Measurements from ENCODE around the gene NEDD4L. TPM values are rescaled to one million over a fixed set of nuclear protein-coding genes. Genes with fewer than 3 reads are reported as not detected.

The NEDD4L gene
- total RNA-seq, 1 donor from 2014 or later: 41.4 TPM

GRCh38 chr18:58061349-58061748 is 17.3 kb downstream of the NEDD4L start:
- H3K27ac Mint-ChIP-seq (ENCODE audit: unreplicated experiment): no peak overlapping the region
- DNase-seq (ENCODE audit: low read depth, low spot score): no peak
- peaks cover 7% of the 10 kb centered on the region for H3K36me3 Mint-ChIP-seq (ENCODE audit: low read depth)
- TF ChIP-seq CTCF (conservative IDR thresholded peaks at IDR 0.05): no peak
- H3K4me3 Mint-ChIP-seq: no peak overlapping the region
- peaks cover 4% of the 10 kb centered on the region for H3K9me3 Mint-ChIP-seq
- no peaks in the 10 kb centered on the region for H3K27me3 Mint-ChIP-seq (ENCODE audit: low read depth)
- H3K4me1 Mint-ChIP-seq: peaks cover 28% of the 10 kb centered on the region

- no peak for TF ChIP-seq CTCF (conservative IDR thresholded peaks at IDR 0.05)
- H3K4me3 Mint-ChIP-seq: no peak overlapping the region
- no peak for DNase-seq (ENCODE audit: low read depth, low spot score)
- H3K4me1 Mint-ChIP-seq: peaks cover 24% of the 10 kb centered on the region
- H3K27me3 Mint-ChIP-seq (ENCODE audit: low read depth): no peaks in the 10 kb centered on the region
- peaks cover 4% of the 10 kb centered on the region for H3K9me3 Mint-ChIP-seq
- H3K36me3 Mint-ChIP-seq (ENCODE audit: low read depth): peaks cover 7% of the 10 kb centered on the region
- H3K27ac Mint-ChIP-seq (ENCODE audit: unreplicated experiment): no peak overlapping the region
Measured at GRCh38 chr18:58064406-58064998, 20.5 kb downstream of the NEDD4L start.

- TF ChIP-seq CTCF (conservative IDR thresholded peaks at IDR 0.05): no peak
- DNase-seq (ENCODE audit: low read depth, low spot score): no peak
- H3K27ac Mint-ChIP-seq (ENCODE audit: unreplicated experiment): no peak overlapping the region
- no peak overlapping the region for H3K4me3 Mint-ChIP-seq
- no peaks in the 10 kb centered on the region for H3K27me3 Mint-ChIP-seq (ENCODE audit: low read depth)
- peaks cover 4% of the 10 kb centered on the region for H3K9me3 Mint-ChIP-seq
- peaks cover 7% of the 10 kb centered on the region for H3K36me3 Mint-ChIP-seq (ENCODE audit: low read depth)
- peaks cover 25% of the 10 kb centered on the region for H3K4me1 Mint-ChIP-seq
Measured at GRCh38 chr18:58065956-58066355, 21.9 kb downstream of the NEDD4L start.

- H3K27me3 Mint-ChIP-seq (ENCODE audit: low read depth): no peaks in the 10 kb centered on the region
- peaks cover 6% of the 10 kb centered on the region for H3K9me3 Mint-ChIP-seq
- H3K36me3 Mint-ChIP-seq (ENCODE audit: low read depth): peaks cover 6% of the 10 kb centered on the region
- TF ChIP-seq CTCF (conservative IDR thresholded peaks at IDR 0.05): no peak
- DNase-seq (ENCODE audit: low read depth, low spot score): no peak
- H3K4me3 Mint-ChIP-seq: no peak overlapping the region
- H3K4me1 Mint-ChIP-seq: peaks cover 17% of the 10 kb centered on the region
- H3K27ac Mint-ChIP-seq (ENCODE audit: unreplicated experiment): no peak overlapping the region
Measured at GRCh38 chr18:58067601-58068000, 23.6 kb downstream of the NEDD4L start.

GRCh38 chr18:58069099-58069498 is 25.1 kb downstream of the NEDD4L start:
- Mint-ChIP-seq H3K36me3 (ENCODE audit: low read depth) (peaks cover 6% of the 10 kb centered on the region), H3K9me3 (peaks cover 6% of the 10 kb centered on the region), H3K27me3 (ENCODE audit: low read depth) (no peaks in the 10 kb centered on the region), H3K4me3 (no peak overlapping the region), H3K4me1 (peaks cover 17% of the 10 kb centered on the region), H3K27ac (ENCODE audit: unreplicated experiment) (no peak overlapping the region)
- TF ChIP-seq CTCF (conservative IDR thresholded peaks at IDR 0.05): no peak
- DNase-seq (ENCODE audit: low read depth, low spot score): no peak
